Measurements from ENCODE around the gene ADCK2.

DNA sequence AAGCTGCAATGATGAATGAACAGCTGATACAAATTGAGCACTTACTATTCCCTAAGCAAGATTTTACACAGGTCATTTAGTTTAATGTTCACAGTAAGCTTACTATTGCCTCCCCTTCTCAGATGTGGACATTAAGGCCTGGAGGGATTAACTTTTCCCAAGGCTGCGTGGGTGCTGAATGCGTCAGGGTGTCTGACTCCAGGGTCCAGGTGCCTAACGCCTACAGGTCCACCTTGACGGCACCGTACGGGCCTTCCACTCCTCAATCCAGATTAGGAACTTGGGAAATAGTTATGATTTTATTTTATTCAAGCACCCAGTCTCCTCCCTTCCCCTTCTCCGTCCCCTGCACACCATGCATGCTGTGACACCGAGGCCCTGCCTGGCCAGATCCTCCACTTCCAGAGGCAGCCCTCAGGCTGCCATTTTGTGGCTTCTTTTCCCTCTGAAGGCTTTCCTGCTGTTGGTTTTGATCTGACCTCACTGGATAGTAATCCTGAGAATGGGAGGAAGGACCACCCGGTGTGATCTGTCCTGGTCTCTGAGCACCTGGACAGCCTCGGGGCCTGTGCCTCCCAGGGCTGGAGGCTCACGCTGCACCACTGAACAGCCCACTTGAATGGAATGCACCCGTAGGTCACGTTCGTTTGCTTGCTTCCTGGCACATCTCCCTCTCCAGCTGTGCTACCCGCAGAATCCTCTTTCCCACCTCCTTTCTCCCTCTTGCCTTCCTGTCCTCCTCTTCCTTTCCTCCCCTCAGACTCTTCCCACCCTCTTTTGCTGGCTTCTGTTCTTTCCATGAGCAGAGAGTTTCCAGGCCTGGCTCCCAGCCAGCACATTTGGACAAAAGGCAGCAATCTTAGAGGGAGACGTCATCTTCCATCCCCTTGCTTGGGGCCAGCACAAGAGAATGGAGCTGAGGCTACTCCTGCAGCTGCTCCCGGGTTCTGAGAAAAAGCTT is 46.6 kb upstream of the ADCK2 start:
- TF ChIP-seq, protein P1, sequence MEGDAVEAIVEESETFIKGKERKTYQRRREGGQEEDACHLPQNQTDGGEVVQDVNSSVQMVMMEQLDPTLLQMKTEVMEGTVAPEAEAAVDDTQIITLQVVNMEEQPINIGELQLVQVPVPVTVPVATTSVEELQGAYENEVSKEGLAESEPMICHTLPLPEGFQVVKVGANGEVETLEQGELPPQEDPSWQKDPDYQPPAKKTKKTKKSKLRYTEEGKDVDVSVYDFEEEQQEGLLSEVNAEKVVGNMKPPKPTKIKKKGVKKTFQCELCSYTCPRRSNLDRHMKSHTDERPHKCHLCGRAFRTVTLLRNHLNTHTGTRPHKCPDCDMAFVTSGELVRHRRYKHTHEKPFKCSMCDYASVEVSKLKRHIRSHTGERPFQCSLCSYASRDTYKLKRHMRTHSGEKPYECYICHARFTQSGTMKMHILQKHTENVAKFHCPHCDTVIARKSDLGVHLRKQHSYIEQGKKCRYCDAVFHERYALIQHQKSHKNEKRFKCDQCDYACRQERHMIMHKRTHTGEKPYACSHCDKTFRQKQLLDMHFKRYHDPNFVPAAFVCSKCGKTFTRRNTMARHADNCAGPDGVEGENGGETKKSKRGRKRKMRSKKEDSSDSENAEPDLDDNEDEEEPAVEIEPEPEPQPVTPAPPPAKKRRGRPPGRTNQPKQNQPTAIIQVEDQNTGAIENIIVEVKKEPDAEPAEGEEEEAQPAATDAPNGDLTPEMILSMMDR (IDR thresholded peaks at IDR 0.05; ENCODE audit: insufficient read depth, low read depth, low read length): no peak
- no peak for TF ChIP-seq EZH2 (IDR thresholded peaks at IDR 0.05; ENCODE audit: insufficient read depth, low read length)
